PC-3 (cell line): ENCODE results near the gene CNNM3. TPM values are rescaled to one million over a fixed set of nuclear protein-coding genes. Genes with fewer than 3 reads are reported as not detected.
A peak's percentile ranks its signal among the peaks of the same experiment; 100 is the strongest.

Experiments used
- ATAC-seq: fragments of 200-7000 bp; cut with Tn5 transposase; 2 replicates; pipeline ENCODE4 v1.9.1; 2020; ENCODE audit warnings: mild to moderate bottlenecking, moderate library complexity
- BruUV-seq: library from RNA; stranded (reverse); fragments of 400-500 nt; replicated peaks from 2 replicates; lab custom pipeline; 2021; lab: Mats Ljungman, UMichigan
- CTCF ChIA-PET: fragments of 300-600 bp; sonication (Branson Sonifier 250); formaldehyde crosslinking; loops from one replicate; lab custom pipeline; 2022; ENCODE audit warnings: antibody characterized with exemption; lab: Charles Lee
- POLR2A ChIA-PET: fragments of 300-600 bp; sonication (Branson Sonifier 250); formaldehyde crosslinking; loops from one replicate; lab custom pipeline; 2022; ENCODE audit warnings: antibody characterized with exemption; ENCODE audit not compliant: unreplicated experiment; lab: Charles Lee
- DNase-seq: peaks from one replicate; pipeline ENCODE4 v3.0.0-alpha.2; 2015
- H2AFZ ChIP-seq: fragments of 300-600 bp; sonication (generic); 2 replicates; pipeline ENCODE4 v1.6.0; 2016; ENCODE audit warnings: antibody characterized with exemption, low read length
- H3F3A ChIP-seq: fragments of 300-600 bp; sonication (generic); one replicate; pipeline ENCODE4 v1.6.0; 2017; ENCODE audit warnings: antibody characterized with exemption, low read length, control low read depth, mild to moderate bottlenecking; ENCODE audit not compliant: unreplicated experiment
- H3K27ac ChIP-seq: fragments of 300-600 bp; sonication (generic); 2 replicates; pipeline ENCODE4 v1.5.1; 2016; ENCODE audit warnings: mild to moderate bottlenecking, low read length
- H3K27me3 ChIP-seq: fragments of 300-600 bp; sonication (generic); 2 replicates; pipeline ENCODE4 v1.6.1; 2016; ENCODE audit warnings: low read length, mixed read lengths
- H3K36me3 ChIP-seq: fragments of 300-600 bp; sonication (generic); 2 replicates; pipeline ENCODE4 v1.6.1; 2016; ENCODE audit warnings: low read depth, mixed run types, low read length, mixed read lengths
- H3K4me1 ChIP-seq: fragments of 300-600 bp; sonication (generic); 2 replicates; pipeline ENCODE4 v1.5.1; 2016; ENCODE audit warnings: low read length; ENCODE audit not compliant: insufficient read depth
- H3K4me2 ChIP-seq: fragments of 300-600 bp; sonication (generic); 2 replicates; pipeline ENCODE4 v1.6.0; 2016; ENCODE audit warnings: low read length
- H3K4me3 ChIP-seq: fragments of 300-600 bp; sonication (generic); 2 replicates; pipeline ENCODE4 v1.5.1; 2016; ENCODE audit warnings: mild to moderate bottlenecking, low read length, mixed read lengths
- H3K79me2 ChIP-seq: fragments of 300-600 bp; sonication (generic); 2 replicates; pipeline ENCODE4 v1.6.1; 2017; ENCODE audit warnings: low read length, mixed read lengths
- H3K9ac ChIP-seq: fragments of 300-600 bp; sonication (generic); 2 replicates; pipeline ENCODE4 v1.6.0; 2016; ENCODE audit warnings: mild to moderate bottlenecking, low read length
- H3K9me2 ChIP-seq: fragments of 300-600 bp; sonication (generic); replicated peaks from 2 replicates; pipeline ENCODE4 v1.6.1; 2016; ENCODE audit warnings: mixed run types, low read length, mixed read lengths
- H3K9me3 ChIP-seq: fragments of 300-600 bp; sonication (generic); 2 replicates; pipeline ENCODE4 v1.6.1; 2016; ENCODE audit warnings: low read length, mixed read lengths
- H4K20me1 ChIP-seq: fragments of 300-600 bp; sonication (generic); 2 replicates; pipeline ENCODE4 v1.6.1; 2016; ENCODE audit warnings: low read length, mixed read lengths
- CTCF ChIP-seq: fragments of 300-600 bp; sonication (generic); conservative IDR thresholded peaks from 2 replicates; pipeline ENCODE4 v1.5.1; 2017; ENCODE audit warnings: antibody characterized with exemption, low read depth, mild to moderate bottlenecking, low read length
- EZH2 ChIP-seq: fragments of 300-600 bp; sonication (generic); IDR thresholded peaks from one replicate; pipeline ENCODE4 v1.6.1; 2017; ENCODE audit warnings: antibody characterized with exemption, mild to moderate bottlenecking, low read length; ENCODE audit not compliant: unreplicated experiment
- EZH2phosphoT487 ChIP-seq: fragments of 300-600 bp; sonication (generic); IDR thresholded peaks from 2 replicates; pipeline ENCODE4 v1.6.1; 2018; ENCODE audit warnings: mild to moderate bottlenecking, antibody characterized with exemption, low read length, borderline replicate concordance
- intact Hi-C: fragments of 100-400 bp; cut with micrococcal nuclease; formaldehyde crosslinking; loops from 2 replicates; pipeline ENCODE4 v1.9.0; 2023
- total RNA-seq: library from RNA; depleted of rRNA; stranded (reverse); fragments of >200 nt; gene quantifications from 2 replicates; pipeline ENCODE4 v1.2.3, GENCODE V29; 2014

CNNM3 gene
- total RNA-seq, 1 experiment from 2014 or later: 9.0 TPM

GRCh38 chr2:96816836-96817702 lies 1.0 kb downstream of the CNNM3 start:
- BruUV-seq: no TSS peak
- H3K4me2 ChIP-seq: peak overlapping the region; percentile 91
- no peak for TF ChIP-seq EZH2phosphoT487
- no peak for TF ChIP-seq EZH2
- no peak for TF ChIP-seq CTCF
- peaks cover 48% of the 10 kb centered on the region for H3K79me2 ChIP-seq
- peak overlapping the region; percentile 44; the same call in 1 of the 2 replicates for H2AFZ ChIP-seq
- POLR2A ChIA-PET: no interaction called here
- 0 out of 2 replicates have a peak overlapping the region, but pooled peaks have one; percentile 2 for H3K9ac ChIP-seq
- H4K20me1 ChIP-seq: peaks cover 30% of the 10 kb centered on the region
- DNase-seq (peak; percentile 22), ATAC-seq (peak; percentile 3)
- H3K27ac ChIP-seq: no peak overlapping the region
- no peaks in the 10 kb centered on the region for H3F3A ChIP-seq
- CTCF ChIA-PET: interaction anchor here (0.6 to 0.9 kb wide), 2 partner anchors 28 to 55 kb away, joined by 3 read pairs; no protein-coding TSS in a partner anchor
- H3K27me3 ChIP-seq: no peaks in the 10 kb centered on the region
- H3K36me3 ChIP-seq: no peaks in the 10 kb centered on the region
- peaks cover 18% of the 10 kb centered on the region for H3K4me1 ChIP-seq
- H3K9me3 ChIP-seq: no peaks in the 10 kb centered on the region
- peak overlapping the region; percentile 69 for H3K4me3 ChIP-seq
- H3K9me2 ChIP-seq: no peaks in the 10 kb centered on the region
- intact Hi-C loops: loop anchor here (5.0 kb wide), 1 partner anchor 75 kb away; the partner anchor contains the start of gene LMAN2L

DNA sequence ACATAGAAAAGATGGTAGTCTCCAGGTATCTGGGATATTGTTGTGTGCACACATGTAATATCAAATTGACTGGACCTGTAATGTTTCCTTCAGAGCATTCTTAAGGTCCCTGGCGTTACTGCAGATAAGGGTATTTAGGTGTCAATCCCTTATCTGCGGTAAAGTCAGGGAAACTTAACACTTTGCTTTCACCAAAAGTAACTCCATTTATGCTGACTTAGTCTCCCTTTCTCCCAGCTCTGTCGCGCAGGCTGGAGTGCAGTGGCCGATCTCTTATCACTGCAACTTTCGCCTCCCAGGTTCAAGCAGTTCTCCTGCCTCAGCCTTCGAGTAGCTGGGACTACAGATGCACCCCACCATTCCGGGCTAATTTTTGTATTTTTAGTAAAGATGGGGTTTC lies 1.8 kb downstream of the CNNM3 start:
- ATAC-seq (no peak), DNase-seq (no peak)
- no peaks in the 10 kb centered on the region for H3K27me3 ChIP-seq
- peak overlapping the region; percentile 69 for H3K4me3 ChIP-seq
- POLR2A ChIA-PET: no interaction called here
- CTCF ChIA-PET: no interaction called here
- peak overlapping the region; percentile 91 for H3K4me2 ChIP-seq
- H3K9me2 ChIP-seq: no peaks in the 10 kb centered on the region
- H2AFZ ChIP-seq: no peak overlapping the region
- no peaks in the 10 kb centered on the region for H3F3A ChIP-seq
- BruUV-seq: TSS peak; percentile 36
- no peaks in the 10 kb centered on the region for H3K9me3 ChIP-seq
- no peak for TF ChIP-seq EZH2phosphoT487
- TF ChIP-seq CTCF: no peak
- TF ChIP-seq EZH2: no peak
- H4K20me1 ChIP-seq: peaks cover 33% of the 10 kb centered on the region
- peaks cover 18% of the 10 kb centered on the region for H3K4me1 ChIP-seq
- H3K9ac ChIP-seq: no peak overlapping the region
- no peaks in the 10 kb centered on the region for H3K36me3 ChIP-seq
- H3K27ac ChIP-seq: no peak overlapping the region
- peaks cover 54% of the 10 kb centered on the region for H3K79me2 ChIP-seq
- intact Hi-C loops: loop anchor here (5.0 kb wide), 1 partner anchor 76 kb away; the partner anchor contains the start of gene LMAN2L
